Articular chondrocyte of knee joint (primary cell): Measurements from ENCODE around the gene RGS2. TPM values are rescaled to one million over a fixed set of nuclear protein-coding genes. Genes with fewer than 3 reads are reported as not detected.

Experiments
- total RNA-seq: library from RNA; depleted of rRNA; stranded (reverse); fragments of >200 nt; gene quantifications from 2 replicates; pipeline ENCODE4 v1.2.3, GENCODE V29; 2012

The RGS2 gene
- 4.3 and 5.0 TPM in 2 replicates for total RNA-seq

DNA sequence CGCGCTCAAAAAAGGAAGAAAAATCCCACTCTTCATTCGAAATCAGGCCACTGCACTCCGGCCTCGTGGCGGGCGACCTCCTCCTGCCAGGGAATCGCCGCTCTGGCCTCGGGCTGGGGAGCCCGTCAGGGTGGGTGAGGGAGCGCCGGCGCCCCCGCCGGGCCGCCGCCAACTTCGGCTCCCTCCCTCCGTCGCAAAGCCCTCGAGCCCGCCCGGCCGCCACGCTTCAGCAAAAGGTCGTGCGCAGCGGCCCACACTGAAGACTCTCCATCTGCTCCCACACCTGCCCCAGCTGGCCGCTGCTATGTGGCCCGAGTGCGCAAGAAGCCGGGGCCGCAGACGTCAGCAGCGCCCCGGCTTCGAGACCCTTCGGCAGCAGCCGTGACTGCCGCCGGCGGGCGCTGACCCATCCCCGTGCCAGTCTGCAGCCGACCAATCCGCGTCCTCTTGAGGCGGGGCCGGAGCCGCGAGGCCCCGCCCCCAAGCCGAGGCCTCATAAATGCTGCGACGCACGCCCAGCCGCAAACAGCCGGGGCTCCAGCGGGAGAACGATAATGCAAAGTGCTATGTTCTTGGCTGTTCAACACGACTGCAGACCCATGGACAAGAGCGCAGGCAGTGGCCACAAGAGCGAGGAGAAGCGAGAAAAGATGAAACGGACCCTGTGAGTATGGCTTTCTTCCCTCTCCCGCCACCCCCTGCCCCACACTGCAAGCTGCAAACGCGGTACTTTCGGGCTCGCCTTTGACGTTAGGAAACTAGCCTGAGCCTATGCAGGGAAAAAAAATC is at the start of gene RGS2:
TSS of gene RGS2 (plus strand) at position 522 of the 789 bp plus-strand sequence. CDS start at position 555, 33 bp downstream.

Other genes with a start within 250 kb of the RGS2 start
- 0.43 TPM in 1 of 2 replicates, not detected in the other for gene RGS1, start 233.3 kb upstream of the RGS2 start, total RNA-seq
- gene RGS13, start 172.9 kb upstream of the RGS2 start, total RNA-seq, result not detected in 2 replicates